GM21423 (cell line): ENCODE results near the gene SERPINE1.
"Not testable (repeated sequence)": the region's sequence is repeated elsewhere in the genome, so short reads cannot be mapped to it uniquely, and the experiment has no call there.

Experiments
- ATAC-seq: cut with Tn5 transposase; IDR thresholded peaks from one replicate; pipeline ENCODE4 v1.9.1; 2021; ENCODE audit warnings: mild to moderate bottlenecking, moderate library complexity; ENCODE audit not compliant: unreplicated experiment

Gene SERPINE1

DNA sequence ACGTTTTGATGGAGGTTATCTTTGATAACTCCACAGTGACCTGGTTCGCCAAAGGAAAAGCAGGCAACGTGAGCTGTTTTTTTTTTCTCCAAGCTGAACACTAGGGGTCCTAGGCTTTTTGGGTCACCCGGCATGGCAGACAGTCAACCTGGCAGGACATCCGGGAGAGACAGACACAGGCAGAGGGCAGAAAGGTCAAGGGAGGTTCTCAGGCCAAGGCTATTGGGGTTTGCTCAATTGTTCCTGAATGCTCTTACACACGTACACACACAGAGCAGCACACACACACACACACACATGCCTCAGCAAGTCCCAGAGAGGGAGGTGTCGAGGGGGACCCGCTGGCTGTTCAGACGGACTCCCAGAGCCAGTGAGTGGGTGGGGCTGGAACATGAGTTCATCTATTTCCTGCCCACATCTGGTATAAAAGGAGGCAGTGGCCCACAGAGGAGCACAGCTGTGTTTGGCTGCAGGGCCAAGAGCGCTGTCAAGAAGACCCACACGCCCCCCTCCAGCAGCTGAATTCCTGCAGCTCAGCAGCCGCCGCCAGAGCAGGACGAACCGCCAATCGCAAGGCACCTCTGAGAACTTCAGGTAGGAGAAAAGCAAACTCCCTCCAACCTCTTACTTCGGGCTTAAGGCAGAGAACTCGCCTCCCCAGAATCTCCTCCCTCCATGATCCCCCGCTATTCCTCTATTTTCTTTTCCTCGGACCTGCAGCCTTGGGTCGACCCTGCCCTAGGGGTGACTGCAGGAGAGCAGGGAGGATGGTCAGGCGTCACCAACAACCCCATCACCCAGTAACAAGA lies at the start of gene SERPINE1:
SERPINE1 (plus strand) TSS at position 454 of the 809 bp plus-strand sequence. CDS start 1,290 bp downstream, outside the sequence.
- peak; percentile 61 for ATAC-seq

GRCh38 chr7:101077303-101078086 lies 49.4 kb upstream of the SERPINE1 start:
- ATAC-seq: peak; percentile 79

DNA sequence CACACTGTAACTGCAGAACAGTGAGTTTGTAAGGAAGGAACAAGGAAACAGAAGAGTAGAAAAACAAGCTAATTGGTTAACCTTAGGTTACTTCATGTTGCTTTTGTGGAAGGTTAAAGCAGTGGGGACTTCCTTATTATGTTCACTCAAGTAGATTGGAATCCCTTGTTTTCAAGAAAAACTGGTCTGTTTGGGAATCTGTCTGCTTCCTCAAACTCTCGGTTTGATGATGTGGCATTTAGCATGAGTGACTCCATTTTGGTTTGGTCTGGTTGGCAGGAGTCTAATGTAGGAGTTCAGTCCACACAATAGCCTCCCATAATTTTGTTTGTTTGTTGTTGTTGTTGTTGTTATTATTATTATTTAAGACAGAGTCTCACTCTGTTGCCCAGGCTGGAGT lies 45.5 kb upstream of the SERPINE1 start:
- ATAC-seq: no peak

- ATAC-seq: no peak
These were observed 42.1 kb upstream of the SERPINE1 start for GRCh38 chr7:101084865-101085161.

DNA sequence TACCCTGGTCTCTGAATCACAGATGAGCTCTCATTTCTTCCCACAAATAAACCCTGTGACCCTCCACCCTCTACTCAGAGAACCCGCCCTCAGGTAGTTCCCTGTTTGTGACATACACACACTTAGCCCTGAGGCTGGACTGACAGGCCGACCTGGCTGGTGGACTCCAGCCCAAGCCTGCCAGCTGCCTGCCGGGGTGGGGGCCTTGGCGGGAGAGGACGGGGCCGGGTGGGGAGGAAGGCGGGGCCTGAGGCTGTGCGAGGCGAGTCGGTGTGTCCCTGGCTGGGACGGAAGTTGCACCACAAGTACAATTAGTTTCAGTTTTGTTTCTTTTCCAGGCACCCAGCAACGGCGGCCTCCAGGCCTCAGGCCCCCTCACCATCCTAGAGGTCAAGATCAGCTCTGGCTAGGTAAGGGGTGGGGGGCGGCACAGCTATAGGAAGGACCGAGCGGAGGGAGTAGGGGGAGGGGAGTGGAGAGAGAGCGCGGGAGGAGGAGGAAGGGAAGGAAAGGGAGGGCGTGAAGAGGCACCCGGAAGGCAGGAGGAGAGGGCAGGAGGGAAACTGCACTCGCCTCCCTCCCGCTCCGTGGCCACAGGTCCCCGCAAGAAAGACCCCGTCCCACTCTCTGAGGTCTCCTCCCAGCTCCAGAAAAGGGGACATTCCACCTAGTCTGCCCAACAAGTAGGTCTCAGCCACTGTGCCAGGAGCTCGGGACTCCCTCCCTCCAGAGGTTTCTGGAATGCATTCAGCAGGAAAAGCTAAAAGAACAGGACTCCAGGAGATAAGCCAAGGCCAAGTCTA lies 41.5 kb upstream of the SERPINE1 start, which contains the start of gene TRIM56:
TRIM56 (plus strand) TSS at position 320 of the 803 bp plus-strand sequence. CDS start 1,832 bp downstream, outside the sequence.
- peak; percentile 91 for ATAC-seq

- no peak for ATAC-seq
These were observed 39.4 kb upstream of the SERPINE1 start for GRCh38 chr7:101087334-101088068.

DNA sequence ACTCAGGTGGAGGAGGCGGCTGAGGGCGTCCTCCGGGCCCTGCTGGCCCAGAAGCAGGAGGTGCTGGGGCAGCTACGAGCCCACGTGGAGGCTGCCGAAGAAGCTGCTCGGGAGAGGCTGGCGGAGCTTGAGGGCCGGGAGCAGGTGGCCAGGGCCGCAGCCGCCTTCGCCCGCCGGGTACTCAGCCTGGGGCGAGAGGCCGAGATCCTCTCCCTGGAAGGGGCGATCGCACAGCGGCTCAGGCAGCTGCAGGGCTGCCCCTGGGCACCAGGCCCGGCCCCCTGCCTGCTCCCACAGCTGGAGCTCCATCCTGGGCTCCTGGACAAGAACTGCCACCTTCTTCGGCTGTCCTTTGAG lies 38.9 kb upstream of the SERPINE1 start:
- no peak for ATAC-seq

DNA sequence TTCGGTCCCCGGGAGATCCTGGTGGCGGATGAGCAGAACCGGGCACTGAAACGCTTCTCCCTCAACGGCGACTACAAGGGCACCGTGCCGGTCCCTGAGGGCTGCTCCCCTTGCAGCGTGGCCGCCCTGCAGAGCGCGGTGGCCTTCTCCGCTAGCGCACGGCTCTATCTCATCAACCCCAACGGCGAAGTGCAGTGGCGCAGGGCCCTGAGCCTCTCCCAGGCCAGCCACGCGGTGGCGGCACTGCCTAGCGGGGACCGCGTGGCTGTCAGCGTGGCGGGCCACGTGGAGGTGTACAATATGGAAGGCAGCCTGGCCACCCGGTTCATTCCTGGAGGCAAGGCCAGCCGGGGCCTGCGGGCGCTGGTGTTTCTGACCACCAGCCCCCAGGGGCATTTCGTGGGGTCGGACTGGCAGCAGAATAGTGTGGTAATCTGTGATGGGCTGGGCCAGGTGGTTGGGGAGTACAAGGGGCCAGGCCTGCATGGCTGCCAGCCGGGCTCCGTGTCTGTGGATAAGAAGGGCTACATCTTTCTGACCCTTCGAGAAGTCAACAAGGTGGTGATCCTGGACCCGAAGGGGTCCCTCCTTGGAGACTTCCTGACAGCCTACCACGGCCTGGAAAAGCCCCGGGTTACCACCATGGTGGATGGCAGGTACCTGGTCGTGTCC lies 37.9 kb upstream of the SERPINE1 start:
- ATAC-seq: no peak

- ATAC-seq: no peak
These were observed 37.0 kb upstream of the SERPINE1 start for GRCh38 chr7:101089876-101090275.

GRCh38 chr7:101092266-101092905 lies 34.5 kb upstream of the SERPINE1 start:
- not testable (repeated sequence) for ATAC-seq

DNA sequence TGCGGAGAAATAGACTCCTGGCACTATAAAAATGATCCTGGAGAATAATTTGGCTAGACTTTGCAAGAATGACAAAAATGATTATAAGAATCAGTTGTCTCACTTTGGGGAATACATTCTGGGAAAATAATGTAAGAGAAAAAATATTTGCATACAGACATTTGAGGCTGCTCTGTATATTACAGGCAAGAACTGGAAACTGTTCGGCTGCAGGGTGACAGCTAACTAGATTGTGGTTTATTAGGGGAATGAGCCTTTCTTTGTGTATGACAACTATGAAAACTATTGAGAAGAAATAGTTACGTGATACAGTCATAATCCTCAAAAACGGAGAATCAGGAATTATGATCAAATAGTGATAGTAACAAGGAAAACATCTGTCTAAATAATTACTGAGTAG lies 33.0 kb upstream of the SERPINE1 start:
- ATAC-seq: no peak

DNA sequence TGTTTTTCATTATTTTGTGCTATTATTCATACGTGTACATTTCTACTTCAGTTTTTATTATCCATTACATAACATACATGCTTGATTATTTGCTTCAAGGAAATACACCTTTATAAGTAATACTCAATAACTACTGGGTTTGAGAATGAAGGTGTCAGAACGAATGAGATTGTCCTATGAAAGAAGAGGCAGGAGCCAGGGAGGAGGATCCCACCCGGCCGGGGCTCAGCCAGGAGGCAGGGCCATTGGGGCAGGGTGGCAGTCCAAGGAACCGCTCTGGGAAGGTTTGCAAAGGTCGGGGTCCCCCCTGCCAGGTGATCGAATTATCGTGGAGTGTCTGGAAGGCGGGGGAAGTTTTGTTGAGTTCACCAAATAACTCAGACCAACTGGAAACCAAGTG lies 32.5 kb upstream of the SERPINE1 start:
- no peak for ATAC-seq

DNA sequence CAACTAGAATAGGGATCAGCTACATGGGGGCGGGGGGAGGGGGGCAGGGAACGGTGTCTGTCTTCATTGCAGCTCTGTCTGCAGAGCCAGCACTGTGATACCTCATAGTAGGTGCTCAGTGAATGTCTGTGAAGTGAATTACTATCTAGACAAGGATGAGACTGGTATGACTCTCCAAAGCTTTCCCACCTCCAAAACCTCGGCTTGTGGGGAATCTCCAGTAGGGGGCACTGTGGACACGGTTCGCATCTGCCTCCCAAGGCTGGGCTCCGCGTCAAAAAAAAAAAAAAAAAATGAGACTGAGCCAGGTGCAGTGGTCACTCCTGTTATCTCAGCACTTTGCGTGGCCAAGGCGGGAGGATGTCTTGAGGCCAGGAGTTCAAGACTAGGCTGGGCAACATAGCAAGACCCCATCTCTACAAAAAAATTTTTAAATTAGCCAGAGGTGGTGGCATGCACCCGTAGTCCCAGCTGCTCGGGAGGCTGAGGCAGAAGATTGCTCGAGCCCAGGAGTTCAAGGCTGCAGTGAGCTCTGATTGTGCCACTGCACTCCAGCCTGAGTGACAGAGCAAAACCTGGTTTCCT lies 32.0 kb upstream of the SERPINE1 start:
- ATAC-seq: no peak

DNA sequence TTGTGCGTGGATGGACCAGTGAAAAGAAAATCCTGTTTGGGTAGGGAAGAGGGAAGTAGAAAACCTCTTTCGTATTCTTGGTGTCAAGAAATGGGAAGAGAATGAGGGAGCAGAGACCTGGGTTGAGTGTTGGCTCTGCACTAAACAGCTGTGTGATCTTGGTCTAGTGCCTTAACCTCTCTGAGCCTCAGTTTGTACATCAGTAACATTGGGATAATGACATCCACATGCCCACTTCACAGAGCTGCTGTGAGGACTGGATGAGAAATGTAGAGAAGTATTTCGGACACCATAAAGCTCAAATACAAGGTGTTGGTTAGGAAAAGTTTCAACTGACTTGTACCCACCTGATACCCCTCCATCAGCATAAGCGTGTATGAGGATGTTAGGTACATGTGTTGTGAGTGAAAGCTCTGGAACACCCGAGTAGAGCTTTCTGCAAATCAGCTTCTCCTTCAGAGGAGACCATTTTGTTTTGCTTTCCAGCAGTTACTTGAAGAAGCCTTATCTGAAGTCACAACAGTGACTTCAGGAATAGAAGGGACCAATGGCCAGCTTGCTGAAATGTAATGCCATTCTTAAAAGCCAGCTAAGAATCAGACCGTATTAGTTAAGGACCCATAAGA lies 30.5 kb upstream of the SERPINE1 start:
- ATAC-seq: no peak

- ATAC-seq: no peak
These were observed 30.0 kb upstream of the SERPINE1 start for GRCh38 chr7:101096957-101097347.

GRCh38 chr7:101097561-101097960 lies 29.3 kb upstream of the SERPINE1 start:
- ATAC-seq: no peak

GRCh38 chr7:101099969-101100781 lies 26.7 kb upstream of the SERPINE1 start:
- no peak for ATAC-seq
